ENCODE data around the gene SSBP3.

The SSBP3 gene

DNA sequence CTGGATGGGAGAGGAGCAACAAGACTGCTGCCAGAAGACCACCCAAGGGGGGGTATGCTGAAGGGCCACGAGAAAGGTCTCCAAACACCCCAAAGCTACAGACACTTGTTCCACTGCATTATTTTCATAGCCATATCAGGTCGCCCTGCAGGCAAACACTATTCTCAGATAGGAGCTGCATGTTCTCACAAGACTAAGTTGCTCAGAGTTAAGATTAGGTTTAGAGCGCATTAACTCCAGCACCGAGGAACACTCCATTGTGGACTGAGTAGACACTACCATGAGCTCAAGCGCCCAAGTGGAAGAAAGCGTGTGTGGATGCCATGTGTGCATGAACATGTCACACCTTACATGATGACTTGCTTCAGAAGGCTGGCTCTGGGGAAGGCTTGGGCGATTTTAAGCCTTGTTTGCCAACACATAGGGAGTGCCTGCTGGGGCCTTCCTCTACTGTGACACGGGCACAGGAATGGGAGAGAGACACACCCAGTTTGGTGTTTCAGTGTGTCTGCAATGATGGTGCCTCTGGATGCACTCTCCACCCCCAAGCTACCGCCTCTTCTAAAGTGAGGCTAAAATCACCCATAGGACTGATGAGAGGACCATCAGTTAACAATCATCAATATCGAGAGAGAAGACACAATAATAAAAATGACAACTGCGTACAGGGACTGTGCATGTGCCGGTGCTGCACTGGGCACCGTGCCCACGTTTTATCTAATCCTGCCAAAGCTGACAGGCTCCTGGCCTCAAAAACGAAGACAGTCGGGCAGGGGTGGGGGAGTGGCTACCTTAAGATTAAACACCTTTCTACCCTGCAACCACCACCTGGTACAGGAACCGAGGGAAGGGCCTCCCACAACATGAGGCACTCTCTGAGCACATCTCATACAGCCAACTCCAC is 34.9 kb downstream of the SSBP3 start:
- no peak for DNase-seq (ENCODE audit: low read depth)

DNA sequence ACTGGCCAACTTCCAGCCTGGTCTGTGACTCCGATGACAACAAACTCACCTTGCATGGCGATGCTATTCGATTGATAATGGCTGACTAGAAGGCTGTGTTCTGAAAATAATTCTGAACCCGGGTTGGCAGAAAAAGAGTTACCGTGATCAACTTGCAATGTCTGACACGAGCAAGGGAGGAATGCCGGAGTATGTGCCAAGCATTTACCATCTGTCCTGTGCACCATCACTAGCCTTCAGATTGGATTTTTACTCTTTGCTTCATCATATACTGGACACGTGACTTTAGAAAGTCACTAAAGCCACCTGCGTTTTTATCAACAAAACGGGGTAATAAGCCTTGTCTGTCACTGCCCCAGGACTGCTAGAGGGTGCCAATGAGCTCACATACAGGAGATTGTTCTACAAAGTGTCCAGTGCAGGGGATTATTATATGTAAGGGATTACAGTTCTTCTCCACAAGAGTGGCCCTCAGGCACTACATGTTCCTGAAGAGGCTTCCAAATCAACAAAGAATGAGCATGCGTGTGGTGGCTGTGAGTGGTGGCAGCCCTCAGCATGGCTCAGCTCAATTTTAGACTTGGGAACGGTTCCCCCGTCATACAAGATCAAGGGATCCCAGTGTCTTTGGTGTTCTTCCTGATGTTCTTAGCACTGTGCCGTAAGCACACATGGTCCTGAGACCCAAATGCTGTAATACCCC is 35.8 kb downstream of the SSBP3 start:
- DNase-seq (ENCODE audit: low read depth), result no peak

DNA sequence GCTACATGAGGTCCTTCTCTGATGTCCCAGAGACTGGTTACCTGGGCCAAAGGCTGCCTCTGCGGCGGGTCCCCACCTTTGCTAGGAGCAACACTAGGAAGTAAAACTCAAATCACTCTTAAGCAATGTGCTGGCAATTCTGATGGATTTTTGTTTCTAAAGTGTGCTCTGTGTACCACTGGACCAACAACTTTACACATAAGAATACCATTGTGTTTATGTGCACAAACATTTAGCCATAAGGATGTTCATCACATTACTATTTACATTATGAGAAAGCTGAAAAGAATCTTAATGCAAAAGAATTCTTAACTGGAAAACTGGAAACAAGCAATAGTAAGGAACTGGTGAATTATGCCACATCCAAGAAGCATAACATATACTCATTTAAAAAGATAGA is 38.6 kb downstream of the SSBP3 start:
- no peak for DNase-seq (ENCODE audit: low read depth)

DNA sequence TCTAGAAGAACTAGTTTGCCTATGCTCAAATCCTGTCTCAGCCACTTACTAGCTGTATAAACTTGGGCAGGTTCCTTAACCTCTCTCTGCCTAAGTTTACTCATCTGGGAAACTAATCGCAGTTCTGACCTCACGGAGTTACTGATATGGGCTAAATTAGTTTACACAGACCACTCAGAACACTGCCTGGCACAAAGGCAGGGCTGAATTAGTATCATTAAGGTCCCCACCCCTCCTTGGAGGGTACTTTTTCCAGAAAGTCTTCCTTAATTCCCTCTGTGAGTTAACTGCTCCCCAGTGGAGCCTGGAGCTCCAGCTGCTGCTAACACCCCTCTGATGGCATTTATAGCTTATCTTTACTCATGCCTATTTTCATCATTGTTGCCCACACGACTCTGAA is 40.3 kb downstream of the SSBP3 start:
- DNase-seq (ENCODE audit: low read depth), result no peak

DNA sequence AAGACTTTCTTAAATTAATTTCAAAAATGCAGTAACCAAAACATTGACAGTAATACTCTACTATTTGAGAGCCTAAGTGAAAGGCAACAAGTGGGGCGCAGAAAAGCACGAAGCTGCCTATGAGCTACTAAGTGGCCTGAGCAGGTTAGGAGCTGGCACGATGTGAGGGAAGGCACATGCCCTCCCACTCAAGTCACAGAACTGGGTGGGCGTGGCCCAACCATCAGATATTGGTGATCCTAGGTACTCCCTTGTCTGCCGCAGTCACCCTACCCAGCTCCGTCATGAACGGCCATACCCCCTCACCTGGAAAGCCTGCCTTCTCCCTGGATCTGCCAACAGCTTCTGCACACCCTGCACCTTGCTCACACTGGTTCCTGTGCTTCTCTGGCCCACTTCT is 40.8 kb downstream of the SSBP3 start:
- no peak for DNase-seq (ENCODE audit: low read depth)

DNA sequence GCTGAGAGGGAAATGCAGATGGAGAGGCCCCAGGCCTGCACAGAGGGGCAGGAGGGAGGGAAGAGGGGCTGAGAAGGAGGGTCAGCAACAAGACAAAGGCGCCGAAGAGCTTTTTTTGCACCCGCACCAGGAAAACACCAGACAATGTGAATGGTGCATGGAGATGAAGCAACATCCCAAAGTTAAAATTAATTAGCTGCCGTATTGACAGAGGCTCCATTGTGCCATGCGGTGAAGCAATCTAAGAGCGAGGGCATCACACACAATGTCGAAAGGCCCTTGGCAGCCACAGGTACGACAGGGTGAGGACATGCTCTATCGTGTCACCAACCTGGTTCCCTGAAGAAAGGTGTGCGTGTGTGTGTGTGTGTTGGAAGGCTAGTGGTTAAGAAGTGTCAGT is 41.2 kb downstream of the SSBP3 start:
- DNase-seq (ENCODE audit: low read depth), result no peak

DNA sequence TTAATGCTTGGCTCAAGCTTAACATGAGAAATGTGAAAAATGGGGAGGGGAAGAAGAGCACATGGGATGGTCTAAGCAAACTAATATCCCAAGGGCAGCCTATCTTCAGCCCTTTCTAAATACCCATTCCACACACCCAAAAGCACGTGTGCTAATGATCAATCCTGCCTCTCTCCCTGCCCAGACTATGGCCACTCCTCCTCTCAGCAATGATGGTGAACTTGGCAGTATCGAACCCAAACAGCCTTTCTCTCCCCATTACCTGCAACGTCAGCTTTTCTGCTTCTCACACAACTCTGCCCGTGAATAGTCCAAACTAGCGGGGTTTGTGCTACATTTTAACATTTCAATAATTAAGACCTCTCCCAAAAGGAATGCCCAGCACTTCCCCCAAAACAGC is 41.6 kb downstream of the SSBP3 start:
- DNase-seq (ENCODE audit: low read depth), result no peak

DNA sequence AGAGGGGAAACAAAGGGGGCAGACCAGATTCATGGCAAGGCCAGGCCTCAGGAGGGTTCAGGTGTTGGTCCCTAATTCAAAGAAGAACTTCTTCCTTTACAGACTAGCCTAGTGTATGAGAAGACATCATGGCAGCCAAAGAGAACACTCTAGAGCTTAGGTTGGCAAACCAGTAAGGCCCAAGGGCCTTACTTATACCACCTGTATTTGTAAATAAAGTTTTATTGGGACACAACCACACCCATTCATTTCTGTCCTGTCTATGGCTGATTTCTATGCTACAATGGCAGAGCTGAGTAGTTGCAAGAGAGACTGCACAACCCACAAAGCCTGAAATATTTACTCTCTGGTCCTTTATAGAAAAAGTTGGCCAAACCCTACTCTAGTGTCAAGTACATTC is 42.3 kb downstream of the SSBP3 start:
- DNase-seq (ENCODE audit: low read depth), result no peak

DNA sequence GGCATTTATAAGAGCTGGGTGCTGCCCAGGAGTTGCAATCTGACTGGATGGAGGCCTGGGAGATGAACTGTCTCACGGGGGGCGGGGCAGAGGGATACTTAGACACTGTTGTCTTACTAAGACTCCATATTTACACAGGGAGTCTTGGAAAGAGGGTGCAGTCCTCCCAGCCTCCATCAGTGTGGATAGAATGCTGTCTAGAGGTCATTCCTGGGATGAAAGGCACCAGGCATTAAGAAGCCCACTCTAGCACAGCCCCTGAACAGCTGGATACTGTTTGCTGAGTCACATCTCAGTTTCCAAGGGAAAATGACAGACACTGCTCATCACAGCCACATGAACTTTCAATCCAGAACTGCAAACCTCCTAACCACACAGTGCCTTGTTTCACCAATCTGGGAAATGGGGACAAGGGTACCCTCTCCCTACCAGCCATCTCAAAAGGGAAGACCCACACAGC is 43.3 kb downstream of the SSBP3 start:
- no peak for DNase-seq (ENCODE audit: low read depth)

DNA sequence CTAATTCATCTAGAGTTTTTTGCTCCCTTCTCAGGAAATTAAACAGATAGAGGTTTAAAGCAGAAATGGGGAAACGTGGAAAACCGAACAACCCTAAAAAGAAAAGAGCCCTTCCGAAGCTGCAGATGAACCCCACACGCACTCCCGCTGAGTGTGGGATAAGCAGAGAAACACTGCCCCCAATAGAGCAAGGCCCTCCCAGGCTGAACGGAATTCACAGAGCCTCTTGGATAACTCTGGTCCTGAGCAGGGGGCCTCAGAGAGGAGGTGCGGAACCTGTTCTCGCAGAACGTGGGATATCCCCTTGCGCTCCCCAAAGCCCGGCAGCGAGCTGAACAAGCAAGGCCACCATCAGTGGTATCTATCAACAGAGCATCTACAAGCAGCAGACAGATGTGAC is 44.9 kb downstream of the SSBP3 start:
- DNase-seq (ENCODE audit: low read depth), result no peak

DNA sequence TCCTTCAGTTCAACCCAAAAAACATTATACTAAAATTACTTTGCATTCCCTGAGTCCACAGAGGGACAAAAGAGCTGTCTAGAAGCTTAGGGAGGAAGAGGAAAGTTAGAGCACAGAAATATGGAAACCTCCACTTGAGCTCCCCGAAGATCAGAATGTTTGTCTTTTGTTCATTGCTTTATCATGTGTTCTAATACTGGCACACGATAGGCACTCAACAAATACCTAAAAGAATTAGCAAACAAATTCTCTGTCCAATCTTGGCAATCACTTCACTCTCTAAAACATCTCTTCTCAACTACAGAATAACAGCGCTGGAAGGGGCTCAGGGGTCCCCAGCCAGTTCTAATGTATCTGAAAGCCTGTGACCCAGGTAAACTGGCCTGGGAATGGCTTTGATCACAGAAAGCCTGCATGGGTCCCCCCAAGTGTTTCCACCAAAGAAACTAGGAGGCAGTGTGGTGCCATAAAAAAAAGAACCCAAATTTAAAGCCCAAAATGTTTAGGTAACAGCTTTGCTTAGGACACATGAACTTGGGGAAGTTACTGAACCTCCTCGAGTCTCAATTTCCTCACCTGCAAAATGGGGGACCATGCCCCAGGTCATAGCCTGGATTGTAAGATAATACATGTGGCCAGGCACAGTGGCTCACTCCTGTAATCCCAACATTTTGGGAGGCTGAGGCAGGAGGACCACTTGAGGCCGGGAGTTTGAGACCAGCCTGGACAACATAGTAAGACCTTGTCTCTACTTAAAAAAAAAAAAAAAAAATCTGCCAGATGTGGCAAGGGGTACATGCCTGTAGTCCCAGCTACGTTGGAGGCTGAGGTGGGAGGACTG is 45.8 kb downstream of the SSBP3 start:
- no peak for DNase-seq (ENCODE audit: low read depth)

DNA sequence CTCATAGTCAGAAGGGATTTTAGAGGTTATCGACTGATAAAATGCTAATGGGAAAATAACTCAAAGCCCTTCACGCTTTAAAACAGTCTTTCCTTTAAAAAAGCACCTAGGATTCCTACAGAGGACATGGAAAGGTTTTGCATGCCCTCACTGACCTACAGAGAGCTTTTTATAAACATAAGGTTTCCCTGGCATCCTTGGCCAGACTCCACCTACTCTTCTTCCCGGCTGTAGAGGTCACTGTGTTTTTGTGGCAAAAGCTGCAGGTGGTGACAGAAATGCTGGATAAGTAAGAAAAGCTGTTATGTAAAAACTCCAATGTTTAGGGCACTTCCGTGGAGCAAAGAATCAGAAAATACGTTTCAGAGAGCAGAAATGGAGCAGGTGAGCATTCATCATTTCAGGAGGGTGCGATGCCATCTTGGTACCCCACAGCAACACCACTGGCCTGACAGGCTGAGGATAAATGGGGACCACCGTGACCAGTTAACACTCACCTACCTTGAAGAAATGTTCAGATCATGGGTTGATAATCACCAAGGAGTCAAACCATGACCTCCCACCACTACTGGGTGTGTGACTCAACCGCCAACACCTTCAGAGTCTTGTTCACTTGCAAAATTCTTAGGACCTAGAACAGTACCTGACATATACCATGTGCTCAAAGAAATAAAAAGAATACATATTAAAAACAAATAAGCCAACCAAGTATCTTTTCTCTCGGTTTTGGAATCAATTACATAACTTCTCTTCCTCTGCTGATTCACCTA is 46.6 kb downstream of the SSBP3 start:
- no peak for DNase-seq (ENCODE audit: low read depth)

DNA sequence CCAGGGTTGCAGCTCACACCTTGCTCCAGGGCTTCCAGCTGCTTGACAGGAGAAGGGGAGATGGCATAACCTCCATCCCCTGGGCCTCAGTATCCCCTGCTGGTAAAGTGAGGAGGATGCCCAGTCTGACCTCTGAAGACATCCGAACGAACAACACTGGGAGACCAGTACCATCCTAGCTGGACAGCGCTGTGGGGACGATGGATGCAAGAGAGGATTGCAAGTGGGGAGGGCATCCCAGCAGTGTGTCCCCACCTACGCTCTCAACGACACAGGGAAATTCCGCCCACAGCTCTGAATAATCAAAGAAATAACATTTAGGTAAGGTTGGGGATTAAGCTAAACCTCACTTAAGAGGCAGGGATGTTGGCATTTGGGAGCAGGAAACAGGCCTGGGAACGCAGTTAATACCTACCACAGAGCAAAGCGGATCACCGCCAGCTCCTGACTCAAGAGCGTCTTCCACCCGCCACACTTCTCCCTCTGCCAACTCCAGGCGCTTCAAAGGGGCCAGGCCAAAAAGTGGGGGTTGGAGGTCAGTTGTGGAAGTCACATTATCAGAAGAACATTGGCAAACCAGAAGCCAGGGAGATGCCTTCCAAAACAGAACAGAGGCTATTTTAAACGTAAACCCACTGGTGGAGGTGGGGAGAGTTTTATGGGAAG is 47.6 kb downstream of the SSBP3 start:
- DNase-seq (ENCODE audit: low read depth), result no peak

DNA sequence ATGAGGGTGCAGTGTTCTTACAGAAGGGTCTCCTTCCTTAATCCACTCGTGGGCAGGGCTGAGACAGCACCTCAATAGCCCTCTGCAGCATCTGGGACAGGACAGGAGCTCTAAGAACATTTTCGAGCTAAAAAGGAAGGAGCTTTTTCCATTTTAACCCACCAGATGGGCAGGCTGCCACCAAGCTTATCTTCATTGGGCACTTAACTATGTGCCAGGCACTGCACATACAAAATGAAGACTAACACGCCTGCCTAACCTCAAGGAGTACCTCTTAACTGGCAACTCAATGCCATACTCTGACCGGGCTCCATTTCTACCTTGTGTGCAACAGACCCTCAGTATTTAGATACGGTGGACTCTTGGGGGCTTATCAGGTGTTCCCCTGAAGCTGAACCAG is 48.2 kb downstream of the SSBP3 start:
- no peak for DNase-seq (ENCODE audit: low read depth)

DNA sequence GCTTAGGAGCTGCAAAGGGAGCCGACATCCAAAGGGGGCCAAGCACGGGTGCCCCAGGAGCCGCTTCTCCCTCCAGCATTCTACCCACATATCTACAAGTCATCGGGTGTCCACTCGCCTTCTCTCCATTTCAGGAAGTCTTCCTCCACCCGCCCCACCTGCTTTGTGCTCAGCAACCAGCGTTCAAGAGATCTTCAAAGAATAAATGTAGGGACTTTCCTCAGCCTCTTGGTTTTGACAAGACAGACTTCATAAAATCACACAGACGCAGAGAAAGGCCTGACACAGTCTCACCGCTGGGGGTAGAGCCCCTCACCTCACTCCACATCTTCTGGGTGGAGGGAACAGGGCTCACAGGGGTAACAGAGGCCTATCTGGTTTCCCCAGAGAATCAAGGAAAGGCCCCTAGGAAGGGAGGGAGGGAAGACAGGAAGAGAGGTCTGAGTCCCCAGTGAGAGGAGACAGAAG is 49.5 kb downstream of the SSBP3 start:
- peak; percentile 10 for DNase-seq (ENCODE audit: low read depth)

DNA sequence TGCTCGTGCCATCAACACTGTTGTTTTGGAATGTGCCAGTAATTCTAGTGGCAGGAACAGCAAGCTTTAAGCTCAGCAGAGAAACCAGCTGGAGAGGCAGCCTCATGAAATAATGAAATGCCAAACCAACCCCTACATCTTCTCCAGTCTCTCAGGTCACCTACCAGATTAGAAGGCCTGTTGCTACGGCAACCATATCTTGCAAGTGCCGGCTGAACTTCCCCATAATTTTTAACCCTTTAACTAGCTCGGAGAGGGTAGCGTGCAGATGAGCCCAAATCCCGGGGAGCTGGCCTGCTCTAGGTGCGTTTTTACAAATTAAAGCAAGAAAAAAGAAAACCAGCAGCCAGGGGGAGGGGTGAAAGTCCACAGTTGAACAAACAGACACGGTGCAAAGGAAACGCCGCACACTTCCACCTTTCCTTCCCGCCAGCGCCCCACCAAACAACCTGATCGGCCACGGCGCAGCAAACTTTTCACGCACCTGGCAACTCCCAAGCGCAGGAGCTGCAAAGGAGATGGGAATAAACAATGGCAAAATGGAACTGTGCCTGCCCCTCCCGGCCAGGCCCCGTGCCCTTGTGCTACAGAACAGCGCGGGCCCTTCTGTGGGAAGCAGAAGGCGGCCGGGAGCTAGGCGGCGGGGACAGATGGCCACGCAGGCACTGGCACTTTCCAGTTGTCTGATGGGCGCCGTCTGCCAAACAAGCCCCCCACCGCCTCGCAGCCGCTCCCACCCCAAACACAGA is 50.1 kb downstream of the SSBP3 start:
- no peak for DNase-seq (ENCODE audit: low read depth)

DNA sequence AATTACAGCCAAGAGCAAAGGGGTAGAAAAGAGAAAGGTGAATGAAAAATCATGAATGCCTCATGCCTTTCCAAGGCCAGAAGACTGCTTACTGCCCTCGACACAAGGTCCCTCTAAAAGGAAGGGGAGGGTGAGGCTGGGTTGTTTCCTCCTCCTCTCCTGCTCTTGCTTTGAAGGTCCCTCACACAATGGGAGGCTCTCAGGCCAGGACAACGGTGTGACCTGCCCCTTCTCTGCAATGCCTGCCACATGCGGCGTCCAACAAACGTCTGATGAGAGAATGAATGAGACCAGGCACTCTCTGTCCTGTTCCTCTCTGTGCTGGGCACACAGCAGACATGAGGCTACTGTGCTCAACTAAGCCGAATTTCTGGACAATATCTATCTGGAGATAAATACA is 51.3 kb downstream of the SSBP3 start:
- no peak for DNase-seq (ENCODE audit: low read depth)

DNA sequence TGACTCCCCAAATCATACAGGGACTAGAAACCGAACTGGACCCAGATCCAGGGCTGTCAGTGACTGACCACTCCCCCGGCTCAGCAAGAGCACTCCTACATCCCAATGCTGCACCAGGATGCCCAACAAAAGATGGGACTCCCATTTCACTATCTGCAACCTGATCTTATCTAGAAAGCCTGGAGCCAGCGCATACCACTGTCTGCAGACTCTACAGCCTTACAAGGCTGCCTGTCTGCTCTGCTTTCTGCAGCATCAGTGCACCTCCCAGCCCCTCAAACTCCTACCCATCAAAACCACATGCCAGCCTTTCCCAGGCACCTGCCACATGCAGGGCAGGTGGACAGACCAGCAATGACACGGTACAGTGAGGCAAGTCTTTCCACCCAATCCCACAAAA is 52.2 kb downstream of the SSBP3 start:
- no peak for DNase-seq (ENCODE audit: low read depth)

DNA sequence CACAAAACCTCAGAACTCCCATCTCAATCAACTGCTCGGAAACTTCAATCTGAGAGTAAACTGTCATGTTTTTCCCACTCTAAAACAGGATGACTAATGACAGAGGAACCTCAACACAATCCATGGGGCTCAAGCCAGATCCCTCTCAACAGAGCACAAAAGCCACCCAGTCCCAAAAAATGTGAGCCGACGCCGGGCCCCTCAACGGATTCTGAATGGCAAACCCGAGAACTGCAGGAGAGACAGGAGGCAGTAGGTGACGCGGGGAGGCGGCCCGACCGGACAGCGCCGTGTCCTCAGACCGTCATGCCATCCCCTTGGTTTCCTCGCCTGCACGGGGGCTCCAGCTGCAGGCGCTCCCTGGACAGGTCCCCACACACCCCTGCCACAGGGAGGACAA is 53.4 kb downstream of the SSBP3 start:
- DNase-seq (ENCODE audit: low read depth), result no peak

DNA sequence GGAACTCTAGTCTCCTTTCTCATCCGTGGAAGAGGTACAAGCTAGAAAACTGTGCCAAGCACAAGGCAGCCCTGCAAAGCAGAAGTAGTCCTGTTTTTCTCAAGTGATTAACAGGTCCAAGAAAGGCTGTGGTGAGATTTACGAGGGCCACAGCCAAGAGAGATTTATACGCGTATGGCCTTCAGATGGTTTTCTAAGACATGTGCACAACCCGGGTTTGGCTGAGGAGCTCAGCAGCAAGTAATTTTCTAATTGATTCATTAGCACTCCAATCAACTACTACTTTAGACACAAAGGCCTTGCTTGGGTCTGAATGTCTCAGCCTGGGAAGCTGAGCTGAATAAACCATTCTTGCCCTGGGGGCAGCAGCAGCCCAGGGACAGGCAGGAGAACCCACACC is 55.8 kb downstream of the SSBP3 start:
- DNase-seq (ENCODE audit: low read depth), result no peak

DNA sequence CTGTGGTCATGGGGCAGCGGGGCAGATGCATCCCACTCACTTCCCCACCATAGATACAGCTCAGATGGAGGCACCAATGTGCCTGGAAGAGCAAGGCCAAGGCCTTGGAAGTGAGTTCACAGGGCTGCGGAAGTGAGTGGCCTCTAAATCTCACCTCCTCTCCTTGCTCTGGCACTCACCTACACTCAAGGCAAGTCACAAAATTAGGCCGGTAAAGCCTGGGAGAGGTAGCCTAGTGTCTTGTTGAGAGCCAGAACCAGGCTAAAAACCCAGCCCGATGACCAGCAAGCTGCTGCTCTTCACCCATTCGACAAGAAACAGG is 57.5 kb downstream of the SSBP3 start:
- no peak for DNase-seq (ENCODE audit: low read depth)
